ENCODE data around the gene BANK1.

DNA sequence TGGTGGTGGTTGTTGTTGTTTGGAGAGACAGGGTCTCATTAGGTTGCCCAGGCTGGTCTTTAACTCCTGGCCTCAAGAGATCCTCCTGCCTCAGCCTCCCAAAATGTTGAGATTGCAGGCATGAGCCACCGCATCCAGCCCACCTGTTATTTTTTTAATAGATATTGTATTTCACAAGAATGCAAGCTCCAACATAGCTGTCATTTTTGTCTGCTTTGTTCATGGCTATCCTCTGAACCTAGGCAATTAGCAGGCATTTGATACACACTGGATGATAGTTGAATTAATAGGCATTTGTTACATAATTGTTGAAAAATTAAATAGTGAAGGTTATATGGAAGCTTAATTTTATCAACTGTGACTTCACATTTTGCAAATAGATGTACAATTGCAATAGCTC, 64.7 kb downstream of the BANK1 start:
- TF ChIP-seq CTCF (IDR thresholded peaks at IDR 0.05) (no peak), REST (IDR thresholded peaks at IDR 0.05; ENCODE audit: insufficient read depth in 1 of 2, low read depth in 2 of 2, low read length in 1 of 2) (no peak), POLR2AphosphoS5 (IDR thresholded peaks at IDR 0.05; ENCODE audit: low read depth, low read length) (no peak), SIN3A (IDR thresholded peaks at IDR 0.05; ENCODE audit: borderline replicate concordance, insufficient read depth, low read depth, low read length) (no peak), TCF7L2 (IDR thresholded peaks at IDR 0.05; ENCODE audit: low read depth, low read length) (no peak)

Measured in Panc1 (cell line).